PC-9 (cell line): ENCODE measurements around the gene ZNF362. TPM values are rescaled to one million over a fixed set of nuclear protein-coding genes. Genes with fewer than 3 reads are reported as not detected.

Source experiments
- BruUV-seq: library from RNA; stranded (reverse); fragments of 400-500 nt; replicated peaks from 2 replicates; lab custom pipeline; 2021; lab: Mats Ljungman, UMichigan
- CTCF ChIA-PET: fragments of 300-600 bp; sonication (Branson Sonifier 250); formaldehyde crosslinking; loops from one replicate; lab custom pipeline; 2022; ENCODE audit warnings: antibody characterized with exemption; lab: Charles Lee
- POLR2A ChIA-PET: fragments of 300-600 bp; sonication (Branson Sonifier 250); formaldehyde crosslinking; loops from one replicate; lab custom pipeline; 2022; ENCODE audit warnings: antibody characterized with exemption; ENCODE audit not compliant: unreplicated experiment; lab: Charles Lee
- DNase-seq, 2 experiments: peaks; one replicate each; pipeline versions ENCODE4 v3.0.0 to v3.0.0-alpha.2; 2015 to 2022; ENCODE audit warnings: mixed read lengths in 1 of 2
- H2AFZ ChIP-seq: fragments of 200-600 bp; sonication (generic); 2 replicates; pipeline ENCODE4 v1.8.1; 2017; ENCODE audit warnings: antibody characterized with exemption
- H3F3A ChIP-seq: fragments of 200-600 bp; sonication (generic); 2 replicates; pipeline ENCODE4 v1.8.1; 2017; ENCODE audit warnings: antibody characterized with exemption, mild to moderate bottlenecking, low read depth; ENCODE audit not compliant: insufficient read depth
- H3K27ac ChIP-seq: fragments of 200-600 bp; sonication (generic); 2 replicates; pipeline ENCODE4 v1.6.1; 2016; ENCODE audit warnings: mixed run types
- H3K27me3 ChIP-seq: fragments of 200-600 bp; sonication (generic); 2 replicates; pipeline ENCODE4 v1.6.1; 2016; ENCODE audit warnings: low read depth, mixed run types; ENCODE audit not compliant: insufficient read depth
- H3K36me3 ChIP-seq: fragments of 200-600 bp; sonication (generic); 2 replicates; pipeline ENCODE4 v1.6.1; 2016; ENCODE audit warnings: low read depth, mixed run types
- H3K4me1 ChIP-seq: fragments of 200-600 bp; sonication (generic); replicated peaks from 2 replicates; pipeline ENCODE4 v1.6.1; 2016; ENCODE audit warnings: mixed run types; ENCODE audit not compliant: insufficient read depth
- H3K4me2 ChIP-seq: fragments of 200-600 bp; sonication (generic); 2 replicates; pipeline ENCODE4 v1.6.1; 2017; ENCODE audit warnings: mixed run types
- H3K4me3 ChIP-seq: fragments of 200-600 bp; sonication (generic); 2 replicates; pipeline ENCODE4 v1.6.1; 2016; ENCODE audit warnings: mixed run types
- H3K79me2 ChIP-seq: fragments of 200-600 bp; sonication (generic); 2 replicates; pipeline ENCODE4 v1.6.1; 2017; ENCODE audit warnings: low read depth, mixed run types
- H3K9me2 ChIP-seq: fragments of 200-600 bp; sonication (generic); 2 replicates; pipeline ENCODE4 v1.8.1; 2017; ENCODE audit warnings: mild to moderate bottlenecking; ENCODE audit not compliant: insufficient read depth
- H3K9me3 ChIP-seq: fragments of 200-600 bp; sonication (generic); 2 replicates; pipeline ENCODE4 v1.8.1; 2016; ENCODE audit warnings: low read depth; ENCODE audit not compliant: insufficient read depth
- H4K20me1 ChIP-seq: fragments of 200-600 bp; sonication (generic); 2 replicates; pipeline ENCODE4 v1.8.1; 2017; ENCODE audit not compliant: insufficient read depth
- EZH2 ChIP-seq: fragments of 200-600 bp; sonication (generic); IDR thresholded peaks from 2 replicates; pipeline ENCODE4 v1.8.0; 2017; ENCODE audit warnings: antibody characterized with exemption, low read depth
- intact Hi-C: fragments of 100-400 bp; cut with micrococcal nuclease; formaldehyde crosslinking; loops from one replicate; pipeline ENCODE4 v1.10.0; 2022; ENCODE audit not compliant: unreplicated experiment
- total RNA-seq: library from RNA; stranded (reverse); gene quantifications from 2 replicates; pipeline ENCODE4 v1.2.3, GENCODE V29; 2021
- TF ChIP-seq, protein P1 (sequence below): fragments of 200-600 bp; sonication (generic); conservative IDR thresholded peaks from 2 replicates; pipeline ENCODE4 v1.6.1; 2017; ENCODE audit warnings: mixed run types, antibody characterized with exemption, mild to moderate bottlenecking, moderate library complexity

The ZNF362 gene
- total RNA-seq, 1 experiment from 2014 or later = 33.1 TPM

- CTCF ChIA-PET = interaction anchor here (0.6 kb wide), 2 partner anchors 21 to 160 kb away, joined by 6 to 8 read pairs; no protein-coding TSS in a partner anchor
These were observed 997 bp downstream of the ZNF362 start for GRCh38 chr1:33257207-33257771.

DNA sequence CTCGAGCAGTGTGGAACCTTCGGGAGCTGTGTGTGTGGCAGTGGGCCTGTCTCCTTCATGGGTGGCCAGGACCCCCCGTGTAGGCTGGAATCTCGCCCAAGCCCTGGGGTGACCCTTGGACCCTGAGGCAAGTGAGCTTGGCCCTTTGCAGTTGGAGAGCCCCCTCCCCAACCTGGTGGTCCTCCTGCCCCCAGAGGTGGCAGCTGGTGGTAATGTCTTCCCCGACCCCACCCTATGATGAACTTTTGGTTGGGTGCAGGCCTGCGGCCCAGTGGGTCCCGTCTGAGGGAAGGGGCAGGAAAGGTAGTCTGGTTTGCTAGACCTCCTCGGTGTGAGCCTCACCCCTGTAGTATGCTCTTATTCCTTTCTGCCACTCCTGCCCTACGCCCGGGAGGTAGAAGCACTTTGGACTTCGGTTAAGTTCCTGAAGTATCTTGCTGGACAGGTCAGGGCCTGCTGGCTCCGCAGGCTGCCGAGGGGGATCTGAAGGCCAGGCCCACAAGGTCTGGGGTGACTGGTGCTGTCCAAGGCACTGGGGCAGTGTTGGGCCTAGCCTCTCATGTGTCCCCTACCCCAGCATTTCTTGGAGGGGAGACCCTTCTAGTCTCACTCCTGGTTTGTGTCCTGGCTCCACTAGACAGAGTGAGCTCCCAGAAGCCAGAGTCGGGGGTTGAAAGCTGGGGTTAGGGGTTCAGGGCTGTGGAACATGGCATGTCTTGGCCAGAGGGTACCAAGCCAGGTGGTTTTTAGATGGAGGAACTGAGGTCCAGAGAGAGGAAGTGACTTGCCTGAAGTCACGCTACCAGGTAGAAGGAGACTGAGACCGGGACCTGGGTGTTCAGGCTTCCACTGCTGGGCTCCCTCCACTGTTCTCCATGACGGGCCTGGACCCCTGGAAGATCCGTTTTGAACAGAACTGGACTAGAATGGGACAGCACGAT lies 1.8 kb downstream of the ZNF362 start:
- intact Hi-C loops = no loop called here
- H3K27ac ChIP-seq = peak overlapping the region; percentile 62; the same call in 1 of the 2 replicates
- TF ChIP-seq, protein P1, sequence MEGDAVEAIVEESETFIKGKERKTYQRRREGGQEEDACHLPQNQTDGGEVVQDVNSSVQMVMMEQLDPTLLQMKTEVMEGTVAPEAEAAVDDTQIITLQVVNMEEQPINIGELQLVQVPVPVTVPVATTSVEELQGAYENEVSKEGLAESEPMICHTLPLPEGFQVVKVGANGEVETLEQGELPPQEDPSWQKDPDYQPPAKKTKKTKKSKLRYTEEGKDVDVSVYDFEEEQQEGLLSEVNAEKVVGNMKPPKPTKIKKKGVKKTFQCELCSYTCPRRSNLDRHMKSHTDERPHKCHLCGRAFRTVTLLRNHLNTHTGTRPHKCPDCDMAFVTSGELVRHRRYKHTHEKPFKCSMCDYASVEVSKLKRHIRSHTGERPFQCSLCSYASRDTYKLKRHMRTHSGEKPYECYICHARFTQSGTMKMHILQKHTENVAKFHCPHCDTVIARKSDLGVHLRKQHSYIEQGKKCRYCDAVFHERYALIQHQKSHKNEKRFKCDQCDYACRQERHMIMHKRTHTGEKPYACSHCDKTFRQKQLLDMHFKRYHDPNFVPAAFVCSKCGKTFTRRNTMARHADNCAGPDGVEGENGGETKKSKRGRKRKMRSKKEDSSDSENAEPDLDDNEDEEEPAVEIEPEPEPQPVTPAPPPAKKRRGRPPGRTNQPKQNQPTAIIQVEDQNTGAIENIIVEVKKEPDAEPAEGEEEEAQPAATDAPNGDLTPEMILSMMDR = no peak
- no peak for TF ChIP-seq EZH2
- ChIA-PET POLR2A (interaction anchor here (0.6 kb wide), 2 partner anchors 74 to 1533 kb away, joined by 4 to 10 read pairs; no protein-coding TSS in a partner anchor), CTCF (interaction anchor here (0.6 kb wide), 1 partner anchor 161 kb away, joined by 6 read pairs; no protein-coding TSS in a partner anchor)
- no peaks in the 10 kb centered on the region for H3K27me3 ChIP-seq
- H3K4me2 ChIP-seq = peak overlapping the region; percentile 73
- no peaks in the 10 kb centered on the region for H3K9me2 ChIP-seq
- H3K4me1 ChIP-seq = peaks cover 22% of the 10 kb centered on the region
- BruUV-seq = no TSS peak
- no peaks in the 10 kb centered on the region for H4K20me1 ChIP-seq
- peaks cover 9% of the 10 kb centered on the region; the same call in 1 of the 2 replicates for H3F3A ChIP-seq
- H3K79me2 ChIP-seq = peaks cover 43% of the 10 kb centered on the region
- H3K4me3 ChIP-seq = peak overlapping the region; percentile 67
- H3K36me3 ChIP-seq = no peaks in the 10 kb centered on the region
- peak overlapping the region; percentile 84; the same call in 1 of the 2 replicates for H2AFZ ChIP-seq
- no peak for DNase-seq
- no peaks in the 10 kb centered on the region for H3K9me3 ChIP-seq

More at GRCh38 chr1:33257207-33257771, 997 bp downstream of the ZNF362 start:
- Histone ChIP-seq H3K27me3 (no peaks in the 10 kb centered on the region), H3K36me3 (no peaks in the 10 kb centered on the region), H3K4me3 (peak overlapping the region; percentile 67), H3F3A (peaks cover 9% of the 10 kb centered on the region; the same call in 1 of the 2 replicates), H3K27ac (peak overlapping the region; percentile 62), H3K9me2 (no peaks in the 10 kb centered on the region), H3K79me2 (peaks cover 43% of the 10 kb centered on the region), H4K20me1 (no peaks in the 10 kb centered on the region), H3K4me2 (peak overlapping the region; percentile 73), H3K4me1 (peaks cover 22% of the 10 kb centered on the region), H3K9me3 (no peaks in the 10 kb centered on the region), H2AFZ (peak overlapping the region; percentile 84)
- POLR2A ChIA-PET = interaction anchor here (0.6 kb wide), 2 partner anchors 73 to 1532 kb away, joined by 4 to 10 read pairs; no protein-coding TSS in a partner anchor
- intact Hi-C loops = no loop called here
- BruUV-seq = TSS peak; percentile 36
- no peak for TF ChIP-seq EZH2
- TF ChIP-seq, protein P1 = no peak
- DNase-seq = no peak

DNA sequence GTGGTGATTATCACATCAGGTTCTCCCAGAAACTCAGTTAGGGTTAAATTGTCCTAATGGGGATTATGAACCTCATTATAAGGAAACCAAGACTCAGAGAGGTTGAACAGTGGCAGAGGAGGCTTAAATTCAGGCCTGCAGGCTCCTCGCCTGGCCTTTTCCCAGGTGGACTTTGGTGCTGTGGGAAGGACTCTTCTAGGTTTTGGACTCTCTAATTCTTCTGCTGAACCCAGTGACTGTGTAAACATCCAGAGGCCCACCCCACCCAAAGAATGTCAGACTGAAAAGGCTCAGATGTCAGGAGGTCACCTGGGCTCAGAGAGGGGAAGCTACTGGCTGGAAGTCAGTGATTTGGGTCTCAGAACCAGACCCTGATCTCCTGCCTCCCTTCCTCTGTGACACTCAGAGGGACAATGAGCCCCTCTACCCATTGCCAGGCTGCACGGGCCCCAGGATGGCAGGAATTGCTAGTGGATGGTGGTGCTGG lies 2.5 kb downstream of the ZNF362 start:
- peaks cover 9% of the 10 kb centered on the region; the same call in 1 of the 2 replicates for H3F3A ChIP-seq
- no peaks in the 10 kb centered on the region for H4K20me1 ChIP-seq
- POLR2A ChIA-PET = no interaction called here
- peaks cover 43% of the 10 kb centered on the region for H3K79me2 ChIP-seq
- no peak overlapping the region for H3K4me3 ChIP-seq
- CTCF ChIA-PET = no interaction called here
- intact Hi-C loops = no loop called here
- peak overlapping the region; percentile 14; the same call in 1 of the 2 replicates for H3K4me2 ChIP-seq
- DNase-seq = no peak
- H3K9me2 ChIP-seq = no peaks in the 10 kb centered on the region
- TF ChIP-seq EZH2 = no peak
- TF ChIP-seq, protein P1 = no peak
- no peaks in the 10 kb centered on the region for H3K36me3 ChIP-seq
- no peak overlapping the region for H3K27ac ChIP-seq
- no peak overlapping the region for H2AFZ ChIP-seq
- peaks cover 22% of the 10 kb centered on the region for H3K4me1 ChIP-seq
- BruUV-seq = no TSS peak
- H3K9me3 ChIP-seq = no peaks in the 10 kb centered on the region
- no peaks in the 10 kb centered on the region for H3K27me3 ChIP-seq
